ENCODE results near the gene THSD4. TPM values are rescaled to one million over a fixed set of nuclear protein-coding genes. Genes with fewer than 3 reads are reported as not detected.

The THSD4 gene
- total and polyA plus RNA-seq, 4 donors = 6.0 to 42.4 (median 18.5) TPM

- Histone ChIP-seq H3K36me3 (ENCODE audit: control insufficient read depth in 4 of 4, insufficient read depth in 4 of 4, low read length in 4 of 4) (peaks cover 0 to 2% (median 0%) of the 10 kb centered on the region in 4 donors), H3K9me3 (ENCODE audit: control insufficient read depth in 4 of 4, insufficient read depth in 3 of 4, low read length in 3 of 4) (peaks cover 0 to 2% (median 0%) of the 10 kb centered on the region in 4 donors), H3K27me3 (ENCODE audit: control insufficient read depth in 3 of 3, insufficient read depth in 3 of 3, low read length in 2 of 3) (no peaks in the 10 kb centered on the region), H3K4me3 (no peak overlapping the region), H3K4me1 (ENCODE audit: control insufficient read depth in 5 of 5, insufficient read depth in 5 of 5, low read length in 5 of 5) (peaks cover 0 to 17% (median 3%) of the 10 kb centered on the region in 5 donors), H3K9ac (ENCODE audit: insufficient read depth in 1 of 2, low read length in 2 of 2) (no peak overlapping the region), H3K27ac (ENCODE audit: low read depth in 1 of 2, low read length in 1 of 2) (peak overlapping the region in 1 of 2 donors; percentile 75)
- peak; percentile 82 to 93 (median 85) for DNase-seq
- no peak for TF ChIP-seq CTCF (IDR thresholded peaks at IDR 0.05; ENCODE audit: control extremely low read depth, extremely low read depth)
- 84 to 86% methylated on average over 11 of the region's 11 CpGs for WGBS, 2 donors
- no peak for ATAC-seq (ENCODE audit: insufficient read depth, low FRiP score)
Observed at GRCh38 chr15:71237456-71238188, 122.4 kb downstream of the THSD4 start.

GRCh38 chr15:71238926-71239325 lies 123.7 kb downstream of the THSD4 start:
- Histone ChIP-seq H3K27ac (ENCODE audit: low read depth in 1 of 2, low read length in 1 of 2) (no peak overlapping the region), H3K9me3 (ENCODE audit: control insufficient read depth in 4 of 4, insufficient read depth in 3 of 4, low read length in 3 of 4) (no peaks in the 10 kb centered on the region), H3K27me3 (ENCODE audit: control insufficient read depth in 3 of 3, insufficient read depth in 3 of 3, low read length in 2 of 3) (no peaks in the 10 kb centered on the region), H3K4me3 (no peak overlapping the region), H3K4me1 (ENCODE audit: control insufficient read depth in 5 of 5, insufficient read depth in 5 of 5, low read length in 5 of 5) (peaks cover 0 to 17% (median 3%) of the 10 kb centered on the region in 5 donors), H3K9ac (ENCODE audit: insufficient read depth in 1 of 2, low read length in 2 of 2) (no peak overlapping the region), H3K36me3 (ENCODE audit: control insufficient read depth in 4 of 4, insufficient read depth in 4 of 4, low read length in 4 of 4) (peaks cover 0 to 3% (median 1%) of the 10 kb centered on the region in 4 donors)
- no peak for DNase-seq
- TF ChIP-seq CTCF (IDR thresholded peaks at IDR 0.05; ENCODE audit: control extremely low read depth, extremely low read depth) = no peak
- WGBS, 2 donors = 69 to 71% methylated on average over 1 of the region's 1 CpG
- ATAC-seq (ENCODE audit: insufficient read depth, low FRiP score) = no peak

- DNase-seq = no peak
- WGBS, 2 donors = 83 to 85% methylated on average over 10 of the region's 10 CpGs
- Histone ChIP-seq H3K4me1 (ENCODE audit: control insufficient read depth in 5 of 5, insufficient read depth in 5 of 5, low read length in 5 of 5) (peaks cover 0 to 23% (median 3%) of the 10 kb centered on the region in 5 donors), H3K4me3 (no peak overlapping the region), H3K27me3 (ENCODE audit: control insufficient read depth in 3 of 3, insufficient read depth in 3 of 3, low read length in 2 of 3) (no peaks in the 10 kb centered on the region), H3K36me3 (ENCODE audit: control insufficient read depth in 4 of 4, insufficient read depth in 4 of 4, low read length in 4 of 4) (peaks cover 0 to 3% (median 1%) of the 10 kb centered on the region in 4 donors), H3K9ac (ENCODE audit: insufficient read depth in 1 of 2, low read length in 2 of 2) (no peak overlapping the region), H3K9me3 (ENCODE audit: control insufficient read depth in 4 of 4, insufficient read depth in 3 of 4, low read length in 3 of 4) (no peaks in the 10 kb centered on the region), H3K27ac (ENCODE audit: low read depth in 1 of 2, low read length in 1 of 2) (peak overlapping the region in 1 of 2 donors; percentile 13)
- TF ChIP-seq CTCF (IDR thresholded peaks at IDR 0.05; ENCODE audit: control extremely low read depth, extremely low read depth) = no peak
- ATAC-seq (ENCODE audit: insufficient read depth, low FRiP score) = no peak
Observed at GRCh38 chr15:71239592-71240364, 124.5 kb downstream of the THSD4 start.

All from lung (tissue), 12 donors.